Embryonic facial prominence (tissue), 1 donor: ENCODE measurements around the gene EML6.

ENCODE experiments used
- DNase-seq: peaks from one replicate; pipeline ENCODE4 v3.0.0-alpha.2; 2016; ENCODE audit errors: extremely low spot score

EML6 gene

GRCh38 chr2:54755641-54756326 is 32.3 kb downstream of the EML6 start:
- DNase-seq = no peak

- no peak for DNase-seq
Measured at GRCh38 chr2:54757500-54757899, 34.0 kb downstream of the EML6 start.

GRCh38 chr2:54758951-54759350 is 35.5 kb downstream of the EML6 start:
- DNase-seq = no peak

GRCh38 chr2:54760310-54760709 is 36.8 kb downstream of the EML6 start:
- no peak for DNase-seq

GRCh38 chr2:54763636-54764291 is 40.3 kb downstream of the EML6 start:
- no peak for DNase-seq

GRCh38 chr2:54767921-54768320 is 44.5 kb downstream of the EML6 start:
- no peak for DNase-seq

- no peak for DNase-seq
Measured at GRCh38 chr2:54768772-54769428, 45.4 kb downstream of the EML6 start.

GRCh38 chr2:54770211-54770610 is 46.7 kb downstream of the EML6 start:
- DNase-seq = no peak

- DNase-seq = no peak
Measured at GRCh38 chr2:54770676-54771075, 47.2 kb downstream of the EML6 start.

GRCh38 chr2:54771166-54771885 is 47.9 kb downstream of the EML6 start:
- no peak for DNase-seq

GRCh38 chr2:54772110-54772509 is 48.6 kb downstream of the EML6 start:
- DNase-seq = no peak

GRCh38 chr2:54772531-54772930 is 49.1 kb downstream of the EML6 start:
- no peak for DNase-seq

GRCh38 chr2:54773233-54773632 is 49.8 kb downstream of the EML6 start:
- no peak for DNase-seq

- DNase-seq = no peak
Measured at GRCh38 chr2:54773838-54774237, 50.4 kb downstream of the EML6 start.

- no peak for DNase-seq
Measured at GRCh38 chr2:54775710-54776109, 52.2 kb downstream of the EML6 start.

GRCh38 chr2:54776494-54776893 is 53.0 kb downstream of the EML6 start:
- no peak for DNase-seq

GRCh38 chr2:54783349-54783748 is 59.9 kb downstream of the EML6 start:
- DNase-seq = no peak

- no peak for DNase-seq
Measured at GRCh38 chr2:54787270-54787669, 63.8 kb downstream of the EML6 start.

- no peak for DNase-seq
Measured at GRCh38 chr2:54787755-54788366, 64.4 kb downstream of the EML6 start.

- no peak for DNase-seq
Measured at GRCh38 chr2:54789878-54790277, 66.4 kb downstream of the EML6 start.

- DNase-seq = no peak
Measured at GRCh38 chr2:54791831-54792230, 68.4 kb downstream of the EML6 start.

GRCh38 chr2:54797307-54797706 is 73.8 kb downstream of the EML6 start:
- DNase-seq = no peak
